Vagina (tissue), 2 donors: Measurements from ENCODE around the gene CFAP97.
"Not testable (repeated sequence)": the region's sequence is repeated elsewhere in the genome, so short reads cannot be mapped to it uniquely, and the experiment has no call there.

Experiments used
- CTCF ChIP-seq, 3 experiments: fragments of 450-650 bp in 2 of 3; fragments of 200-600 bp in 1 of 3; sonication (generic) in 1 of 3; IDR thresholded peaks; one replicate each; pipeline ENCODE4 v1.5.1; 2017 to 2019; ENCODE audit warnings: antibody characterized with exemption in 3 of 3, mild to moderate bottlenecking in 2 of 3, moderate library complexity in 2 of 3
- POLR2A ChIP-seq, 2 donors: fragments of 450-650 bp; IDR thresholded peaks; one replicate each; pipeline ENCODE4 v1.6.1; 2017; ENCODE audit warnings: antibody characterized with exemption in 2 of 2, mild to moderate bottlenecking in 2 of 2, moderate library complexity in 2 of 2
- POLR2AphosphoS5 ChIP-seq, 2 donors: sonication (generic); formaldehyde crosslinking; IDR thresholded peaks; one replicate each; pipeline ENCODE4 v1.9.0; 2017; ENCODE audit warnings: antibody characterized with exemption in 2 of 2, mild to moderate bottlenecking in 2 of 2, low read depth in 1 of 2; ENCODE audit not compliant: insufficient read depth in 1 of 2

GRCh38 chr4:185198189-185198588, 5.6 kb downstream of the CFAP97 start:
- not testable (repeated sequence) for TF ChIP-seq CTCF (IDR thresholded peaks at IDR 0.05); POLR2AphosphoS5 (IDR thresholded peaks at IDR 0.05; ENCODE audit: insufficient read depth in 1 of 2, low read depth in 1 of 2); POLR2A (IDR thresholded peaks at IDR 0.05)
